ENCODE results near the gene FRMD6.

Gene FRMD6

GRCh38 chr14:51691176-51691575 is 39.5 kb downstream of the FRMD6 start:
- Histone ChIP-seq H3F3A (ENCODE audit: low read depth) (no peaks in the 10 kb centered on the region), H2AFZ (ENCODE audit: low read length) (no peak overlapping the region), H3K9me3 (ENCODE audit: insufficient read depth, low read depth, low read length) (no peaks in the 10 kb centered on the region), H3K4me1 (ENCODE audit: insufficient read depth, low read length, poor library complexity, severe bottlenecking) (no peaks in the 10 kb centered on the region), H3K36me3 (ENCODE audit: insufficient read depth, low read length) (no peaks in the 10 kb centered on the region), H3K27me3 (ENCODE audit: insufficient read depth, low read length, poor library complexity, severe bottlenecking) (no peaks in the 10 kb centered on the region), H4K20me1 (ENCODE audit: insufficient read depth, low read length, poor library complexity, severe bottlenecking) (no peaks in the 10 kb centered on the region), H3K9ac (ENCODE audit: low read depth, low read length, poor library complexity, severe bottlenecking) (no peak overlapping the region), H3K4me2 (ENCODE audit: low read depth, low read length, poor library complexity, severe bottlenecking) (no peak overlapping the region), H3K4me3 (ENCODE audit: low read length, poor library complexity, severe bottlenecking) (no peak overlapping the region), H3K9me2 (replicated peaks; ENCODE audit: low read depth, low read length) (no peaks in the 10 kb centered on the region), H3K79me2 (ENCODE audit: insufficient read depth, low read length) (no peaks in the 10 kb centered on the region)
- TF ChIP-seq EZH2phosphoT487 (IDR thresholded peaks at IDR 0.05; ENCODE audit: borderline replicate concordance) (no peak), CTCF (conservative IDR thresholded peaks at IDR 0.05; ENCODE audit: low read length) (no peak)

- Histone ChIP-seq H3K4me1 (ENCODE audit: insufficient read depth, low read length, poor library complexity, severe bottlenecking) (no peaks in the 10 kb centered on the region), H3K36me3 (ENCODE audit: insufficient read depth, low read length) (no peaks in the 10 kb centered on the region), H3K9me3 (ENCODE audit: insufficient read depth, low read depth, low read length) (no peaks in the 10 kb centered on the region), H3K4me3 (ENCODE audit: low read length, poor library complexity, severe bottlenecking) (no peak overlapping the region), H3K4me2 (ENCODE audit: low read depth, low read length, poor library complexity, severe bottlenecking) (no peak overlapping the region), H2AFZ (ENCODE audit: low read length) (no peak overlapping the region), H3K79me2 (ENCODE audit: insufficient read depth, low read length) (no peaks in the 10 kb centered on the region), H4K20me1 (ENCODE audit: insufficient read depth, low read length, poor library complexity, severe bottlenecking) (no peaks in the 10 kb centered on the region), H3K27me3 (ENCODE audit: insufficient read depth, low read length, poor library complexity, severe bottlenecking) (no peaks in the 10 kb centered on the region), H3K9ac (ENCODE audit: low read depth, low read length, poor library complexity, severe bottlenecking) (no peak overlapping the region), H3K9me2 (replicated peaks; ENCODE audit: low read depth, low read length) (no peaks in the 10 kb centered on the region), H3F3A (ENCODE audit: low read depth) (no peaks in the 10 kb centered on the region)
- no peak for TF ChIP-seq EZH2phosphoT487 (IDR thresholded peaks at IDR 0.05; ENCODE audit: borderline replicate concordance)
- no peak for TF ChIP-seq CTCF (conservative IDR thresholded peaks at IDR 0.05; ENCODE audit: low read length)
These were observed 40.9 kb downstream of the FRMD6 start for GRCh38 chr14:51692646-51693045.

- no peak for TF ChIP-seq EZH2phosphoT487 (IDR thresholded peaks at IDR 0.05; ENCODE audit: borderline replicate concordance)
- TF ChIP-seq CTCF (conservative IDR thresholded peaks at IDR 0.05; ENCODE audit: low read length) = no peak
- no peak overlapping the region for H2AFZ ChIP-seq (ENCODE audit: low read length)
- H3K27me3 ChIP-seq (ENCODE audit: insufficient read depth, low read length, poor library complexity, severe bottlenecking) = no peaks in the 10 kb centered on the region
- H3K9me3 ChIP-seq (ENCODE audit: insufficient read depth, low read depth, low read length) = no peaks in the 10 kb centered on the region
- no peaks in the 10 kb centered on the region for H3K9me2 ChIP-seq (replicated peaks; ENCODE audit: low read depth, low read length)
- no peaks in the 10 kb centered on the region for H4K20me1 ChIP-seq (ENCODE audit: insufficient read depth, low read length, poor library complexity, severe bottlenecking)
- H3K79me2 ChIP-seq (ENCODE audit: insufficient read depth, low read length) = no peaks in the 10 kb centered on the region
- no peak overlapping the region for H3K4me3 ChIP-seq (ENCODE audit: low read length, poor library complexity, severe bottlenecking)
- no peaks in the 10 kb centered on the region for H3K36me3 ChIP-seq (ENCODE audit: insufficient read depth, low read length)
- no peak overlapping the region for H3K9ac ChIP-seq (ENCODE audit: low read depth, low read length, poor library complexity, severe bottlenecking)
- H3K4me2 ChIP-seq (ENCODE audit: low read depth, low read length, poor library complexity, severe bottlenecking) = no peak overlapping the region
- H3K4me1 ChIP-seq (ENCODE audit: insufficient read depth, low read length, poor library complexity, severe bottlenecking) = no peaks in the 10 kb centered on the region
- H3F3A ChIP-seq (ENCODE audit: low read depth) = no peaks in the 10 kb centered on the region
These were observed 46.1 kb downstream of the FRMD6 start for GRCh38 chr14:51697848-51698247.

All from Loucy (cell line).